ENCODE results near the gene PSD2.

Gene PSD2

GRCh38 chr5:139825690-139826089 is 30.1 kb downstream of the PSD2 start:
- Mint-ChIP-seq H3K27ac (no peak overlapping the region), H3K4me3 (no peak overlapping the region), H3K9me3 (peaks cover 2% of the 10 kb centered on the region), H3K36me3 (no peaks in the 10 kb centered on the region), H3K4me1 (no peaks in the 10 kb centered on the region)
- DNase-seq (ENCODE audit: low spot score in 2 of 2) (no peak), ATAC-seq (no peak)

- Mint-ChIP-seq H3K9me3 (peaks cover 2% of the 10 kb centered on the region), H3K4me1 (no peaks in the 10 kb centered on the region), H3K27ac (no peak overlapping the region), H3K36me3 (no peaks in the 10 kb centered on the region), H3K4me3 (no peak overlapping the region)
- ATAC-seq = no peak
- DNase-seq (ENCODE audit: low spot score in 2 of 2) = no peak
Observed at GRCh38 chr5:139828207-139828895, 32.7 kb downstream of the PSD2 start.

GRCh38 chr5:139829471-139829870 is 33.9 kb downstream of the PSD2 start:
- H3K4me3 Mint-ChIP-seq = no peak overlapping the region
- no peaks in the 10 kb centered on the region for H3K4me1 Mint-ChIP-seq
- no peaks in the 10 kb centered on the region for H3K36me3 Mint-ChIP-seq
- DNase-seq (ENCODE audit: low spot score in 2 of 2) (no peak), ATAC-seq (no peak)
- no peak overlapping the region for H3K27ac Mint-ChIP-seq
- H3K9me3 Mint-ChIP-seq = peaks cover 2% of the 10 kb centered on the region

- Mint-ChIP-seq H3K4me1 (peaks cover 6% of the 10 kb centered on the region), H3K36me3 (no peaks in the 10 kb centered on the region), H3K27ac (no peak overlapping the region), H3K4me3 (no peak overlapping the region), H3K9me3 (peaks cover 2% of the 10 kb centered on the region)
- DNase-seq (ENCODE audit: low spot score in 2 of 2) (no peak), ATAC-seq (no peak)
Observed at GRCh38 chr5:139831624-139832023, 36.0 kb downstream of the PSD2 start.

- no peaks in the 10 kb centered on the region for H3K9me3 Mint-ChIP-seq
- H3K4me1 Mint-ChIP-seq = peaks cover 7% of the 10 kb centered on the region
- ATAC-seq = no peak
- H3K4me3 Mint-ChIP-seq = no peak overlapping the region
- H3K27ac Mint-ChIP-seq = no peak overlapping the region
- no peaks in the 10 kb centered on the region for H3K36me3 Mint-ChIP-seq
- no peak for DNase-seq (ENCODE audit: low spot score in 2 of 2)
Observed at GRCh38 chr5:139833525-139833924, 37.9 kb downstream of the PSD2 start.

- DNase-seq (ENCODE audit: low spot score in 2 of 2) = no peak
- Mint-ChIP-seq H3K36me3 (no peaks in the 10 kb centered on the region), H3K4me3 (no peak overlapping the region), H3K4me1 (peaks cover 7% of the 10 kb centered on the region), H3K27ac (no peak overlapping the region), H3K9me3 (no peaks in the 10 kb centered on the region)
- ATAC-seq = no peak
Observed at GRCh38 chr5:139835656-139836055, 40.0 kb downstream of the PSD2 start.

GRCh38 chr5:139836469-139837208 is 41.0 kb downstream of the PSD2 start:
- ATAC-seq = no peak
- Mint-ChIP-seq H3K36me3 (no peaks in the 10 kb centered on the region), H3K4me1 (peaks cover 7% of the 10 kb centered on the region), H3K27ac (no peak overlapping the region), H3K4me3 (no peak overlapping the region), H3K9me3 (no peaks in the 10 kb centered on the region)
- no peak for DNase-seq (ENCODE audit: low spot score in 2 of 2)

GRCh38 chr5:139837711-139838380 is 42.2 kb downstream of the PSD2 start:
- Mint-ChIP-seq H3K4me3 (no peak overlapping the region), H3K4me1 (peaks cover 7% of the 10 kb centered on the region), H3K36me3 (no peaks in the 10 kb centered on the region), H3K9me3 (no peaks in the 10 kb centered on the region), H3K27ac (no peak overlapping the region)
- DNase-seq (ENCODE audit: low spot score in 2 of 2) (no peak), ATAC-seq (peak; percentile 11)

GRCh38 chr5:139838381-139839197 is 43.0 kb downstream of the PSD2 start:
- no peak overlapping the region for H3K27ac Mint-ChIP-seq
- peaks cover 7% of the 10 kb centered on the region for H3K4me1 Mint-ChIP-seq
- ATAC-seq = peak; percentile 4
- DNase-seq (ENCODE audit: low spot score in 2 of 2) = no peak
- H3K9me3 Mint-ChIP-seq = no peaks in the 10 kb centered on the region
- no peak overlapping the region for H3K4me3 Mint-ChIP-seq
- no peaks in the 10 kb centered on the region for H3K36me3 Mint-ChIP-seq

- Mint-ChIP-seq H3K9me3 (no peaks in the 10 kb centered on the region), H3K4me1 (peaks cover 8% of the 10 kb centered on the region)
- no peak for ATAC-seq
Observed at GRCh38 chr5:139839232-139839815, 43.7 kb downstream of the PSD2 start.

GRCh38 chr5:139839918-139840317 is 44.3 kb downstream of the PSD2 start:
- H3K4me3 Mint-ChIP-seq = no peak overlapping the region
- no peak for ATAC-seq

More at GRCh38 chr5:139839232-139839815, 43.7 kb downstream of the PSD2 start:
- DNase-seq (ENCODE audit: low spot score in 2 of 2) = no peak
- Mint-ChIP-seq H3K36me3 (no peaks in the 10 kb centered on the region), H3K4me3 (no peak overlapping the region), H3K27ac (no peak overlapping the region)

GRCh38 chr5:139841549-139841948 is 45.9 kb downstream of the PSD2 start:
- Mint-ChIP-seq H3K4me3 (no peak overlapping the region), H3K4me1 (peaks cover 8% of the 10 kb centered on the region)
- no peak for DNase-seq (ENCODE audit: low spot score in 2 of 2)

More at GRCh38 chr5:139839918-139840317, 44.3 kb downstream of the PSD2 start:
- Mint-ChIP-seq H3K27ac (no peak overlapping the region), H3K36me3 (no peaks in the 10 kb centered on the region), H3K4me1 (peaks cover 13% of the 10 kb centered on the region), H3K9me3 (no peaks in the 10 kb centered on the region)
- DNase-seq (ENCODE audit: low spot score in 2 of 2) = no peak

GRCh38 chr5:139842321-139842720 is 46.7 kb downstream of the PSD2 start:
- Mint-ChIP-seq H3K4me3 (no peak overlapping the region), H3K9me3 (no peaks in the 10 kb centered on the region), H3K4me1 (peaks cover 8% of the 10 kb centered on the region), H3K36me3 (no peaks in the 10 kb centered on the region), H3K27ac (no peak overlapping the region)
- ATAC-seq (no peak), DNase-seq (ENCODE audit: low spot score in 2 of 2) (no peak)

More at GRCh38 chr5:139841549-139841948, 45.9 kb downstream of the PSD2 start:
- Mint-ChIP-seq H3K36me3 (no peaks in the 10 kb centered on the region), H3K27ac (no peak overlapping the region), H3K9me3 (no peaks in the 10 kb centered on the region)
- no peak for ATAC-seq

GRCh38 chr5:139843991-139844390 is 48.4 kb downstream of the PSD2 start:
- Mint-ChIP-seq H3K27ac (no peak overlapping the region), H3K4me3 (no peak overlapping the region), H3K4me1 (peaks cover 15% of the 10 kb centered on the region), H3K36me3 (no peaks in the 10 kb centered on the region), H3K9me3 (no peaks in the 10 kb centered on the region)
- DNase-seq (ENCODE audit: low spot score in 2 of 2) (no peak), ATAC-seq (no peak)
